Kidney epithelial cell (primary cell): ENCODE data around the gene PLEKHA8. TPM values are rescaled to one million over a fixed set of nuclear protein-coding genes. Genes with fewer than 3 reads are reported as not detected.

ENCODE experiments used
- DNase-seq: peaks from one replicate; pipeline ENCODE4 v3.0.0-alpha.2; 2010; ENCODE audit warnings: low read depth
- H3K27me3 ChIP-seq: 2 replicates; pipeline ENCODE4 v1.6.0; 2011; ENCODE audit warnings: low read length; ENCODE audit not compliant: control insufficient read depth, insufficient read depth
- H3K36me3 ChIP-seq: 2 replicates; pipeline ENCODE4 v1.5.1; 2011; ENCODE audit warnings: low read length; ENCODE audit not compliant: control insufficient read depth, insufficient read depth
- H3K4me3 ChIP-seq: 2 replicates; pipeline ENCODE4 v1.5.1; 2011; ENCODE audit warnings: low read depth, mild to moderate bottlenecking, control low read depth, low read length
- total RNA-seq: library from RNA; depleted of rRNA; stranded (reverse); fragments of >200 nt; gene quantifications from 2 replicates; pipeline ENCODE4 v1.2.3, GENCODE V29; 2015
- TF ChIP-seq, protein P1 (sequence below): IDR thresholded peaks from 2 replicates; pipeline ENCODE4 v1.5.1; 2011; ENCODE audit warnings: mild to moderate bottlenecking, moderate library complexity, low read length, control low read depth, inconsistent platforms; ENCODE audit not compliant: insufficient read depth, poor library complexity, severe bottlenecking

Gene PLEKHA8
- total RNA-seq, 1 donor from 2014 or later = 22.7 TPM

DNA sequence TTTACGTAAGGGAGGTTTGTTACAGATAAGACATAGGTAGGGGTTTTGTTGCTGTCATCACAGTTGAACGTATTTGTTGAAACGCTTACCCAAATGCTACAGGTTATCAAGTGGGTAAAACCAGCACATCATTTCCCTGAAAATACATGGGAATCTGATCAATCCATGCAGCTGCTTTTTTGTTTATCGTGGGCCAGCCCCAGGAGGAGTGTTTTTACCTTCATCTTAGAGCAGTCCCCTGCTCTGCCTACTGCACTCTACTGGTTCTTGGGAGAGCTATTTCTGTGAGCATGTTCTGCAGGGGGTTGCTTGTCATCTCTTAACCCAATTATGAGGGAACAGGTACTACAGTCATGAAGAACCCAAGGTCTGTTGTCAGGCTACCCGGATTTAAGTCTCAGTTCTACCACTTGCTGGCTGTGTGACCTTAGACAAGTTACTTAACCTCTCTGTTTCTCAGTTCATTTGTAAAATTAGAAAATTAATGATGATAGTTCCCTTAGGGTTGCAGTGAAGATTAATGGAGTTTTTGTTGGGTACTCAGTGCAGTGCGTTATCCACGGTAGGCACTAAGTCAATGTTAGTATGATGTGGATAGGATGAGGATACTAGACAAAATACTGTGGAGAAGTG lies 121.5 kb downstream of the PLEKHA8 start:
- Histone ChIP-seq H3K36me3 (no peaks in the 10 kb centered on the region), H3K27me3 (no peaks in the 10 kb centered on the region), H3K4me3 (no peak overlapping the region)
- no peak for DNase-seq
- TF ChIP-seq, protein P1, sequence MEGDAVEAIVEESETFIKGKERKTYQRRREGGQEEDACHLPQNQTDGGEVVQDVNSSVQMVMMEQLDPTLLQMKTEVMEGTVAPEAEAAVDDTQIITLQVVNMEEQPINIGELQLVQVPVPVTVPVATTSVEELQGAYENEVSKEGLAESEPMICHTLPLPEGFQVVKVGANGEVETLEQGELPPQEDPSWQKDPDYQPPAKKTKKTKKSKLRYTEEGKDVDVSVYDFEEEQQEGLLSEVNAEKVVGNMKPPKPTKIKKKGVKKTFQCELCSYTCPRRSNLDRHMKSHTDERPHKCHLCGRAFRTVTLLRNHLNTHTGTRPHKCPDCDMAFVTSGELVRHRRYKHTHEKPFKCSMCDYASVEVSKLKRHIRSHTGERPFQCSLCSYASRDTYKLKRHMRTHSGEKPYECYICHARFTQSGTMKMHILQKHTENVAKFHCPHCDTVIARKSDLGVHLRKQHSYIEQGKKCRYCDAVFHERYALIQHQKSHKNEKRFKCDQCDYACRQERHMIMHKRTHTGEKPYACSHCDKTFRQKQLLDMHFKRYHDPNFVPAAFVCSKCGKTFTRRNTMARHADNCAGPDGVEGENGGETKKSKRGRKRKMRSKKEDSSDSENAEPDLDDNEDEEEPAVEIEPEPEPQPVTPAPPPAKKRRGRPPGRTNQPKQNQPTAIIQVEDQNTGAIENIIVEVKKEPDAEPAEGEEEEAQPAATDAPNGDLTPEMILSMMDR = no peak

DNA sequence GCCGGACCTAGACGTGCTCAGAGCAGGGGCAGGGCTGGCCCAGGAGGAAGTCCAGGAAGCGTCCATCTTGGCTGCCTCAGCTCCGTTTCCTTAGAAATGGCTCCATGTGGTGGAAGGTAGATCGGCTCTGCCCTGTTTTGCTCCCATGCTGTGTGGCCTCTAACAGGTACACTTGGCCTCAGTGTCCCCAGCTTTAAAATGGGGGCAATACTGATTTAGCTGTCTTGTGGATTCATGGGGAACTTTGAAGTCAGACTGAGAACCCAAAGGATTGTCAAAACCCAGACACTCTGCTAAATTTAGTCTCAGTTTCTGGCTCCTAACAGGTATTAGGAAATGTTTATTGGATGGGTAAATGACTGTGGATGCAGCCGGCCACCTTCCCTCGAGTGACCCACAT lies 122.5 kb downstream of the PLEKHA8 start:
- DNase-seq = no peak
- Histone ChIP-seq H3K36me3 (no peaks in the 10 kb centered on the region), H3K27me3 (no peaks in the 10 kb centered on the region), H3K4me3 (no peak overlapping the region)
- TF ChIP-seq, protein P1 = no peak

DNA sequence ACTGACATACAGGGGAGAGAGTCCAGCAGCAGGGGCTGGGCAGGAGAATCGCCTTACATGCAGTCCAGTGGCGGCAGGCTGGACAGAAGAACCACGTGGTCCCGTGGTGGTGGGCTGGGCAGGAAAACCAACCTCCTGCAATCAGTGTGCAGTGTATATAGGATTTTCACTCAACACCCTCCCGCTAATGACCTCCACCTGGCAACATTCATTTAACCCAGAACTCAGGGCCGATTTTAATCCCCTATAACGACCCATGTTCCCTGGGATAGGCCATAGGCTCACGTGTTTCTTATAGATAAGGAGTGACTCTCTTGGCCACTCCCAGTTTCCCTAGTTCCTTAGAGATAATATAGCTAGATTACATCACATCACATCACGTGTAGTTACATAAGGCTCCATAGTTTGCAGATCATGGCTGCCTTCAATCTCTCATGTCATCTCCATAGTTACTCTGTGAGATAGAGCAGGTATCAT lies 125.9 kb downstream of the PLEKHA8 start:
- Histone ChIP-seq H3K36me3 (no peaks in the 10 kb centered on the region), H3K27me3 (no peaks in the 10 kb centered on the region), H3K4me3 (no peak overlapping the region)
- no peak for DNase-seq
- TF ChIP-seq, protein P1 = no peak

DNA sequence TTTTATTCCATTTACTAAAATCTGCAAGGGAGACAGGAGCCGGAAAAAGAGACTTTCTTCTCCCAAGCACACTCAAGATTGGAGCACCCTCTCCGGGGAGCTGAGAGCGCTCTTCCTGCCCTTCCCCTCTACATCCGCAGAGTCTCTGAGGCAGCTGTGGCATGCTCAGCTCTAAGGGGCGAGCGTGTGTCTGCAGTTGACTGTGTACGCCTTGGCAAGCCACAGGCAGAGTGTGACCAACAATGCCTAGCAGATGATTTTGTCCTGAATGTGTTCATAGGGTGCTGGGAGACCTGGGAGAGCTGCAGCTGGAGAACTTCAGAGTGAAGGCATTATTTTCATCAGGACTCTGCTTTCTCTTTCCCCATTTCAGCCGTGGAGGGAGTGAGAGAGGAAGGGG lies 127.3 kb downstream of the PLEKHA8 start:
- H3K27me3 ChIP-seq = no peaks in the 10 kb centered on the region
- TF ChIP-seq, protein P1 = no peak
- no peak for DNase-seq

DNA sequence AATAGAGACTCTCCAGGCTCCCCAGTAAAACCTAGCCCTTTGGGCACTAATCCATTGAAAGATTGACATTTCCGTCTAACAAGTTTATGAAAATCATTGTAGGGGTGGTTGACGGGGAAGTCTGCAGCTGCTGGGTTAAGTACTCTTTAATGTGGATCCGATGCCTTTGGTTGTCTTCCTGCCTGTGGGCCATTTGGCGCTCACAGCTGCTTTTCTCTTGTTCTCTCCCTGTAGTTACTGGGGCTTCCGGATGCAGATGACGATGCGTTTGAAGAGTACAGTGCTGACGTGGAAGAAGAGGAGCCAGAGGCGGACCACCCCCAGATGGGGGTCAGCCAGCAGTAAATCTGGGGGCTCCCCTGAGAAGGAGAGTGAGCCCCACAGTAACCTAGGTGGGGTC lies 129.0 kb downstream of the PLEKHA8 start:
- DNase-seq = no peak
- Histone ChIP-seq H3K4me3 (no peak overlapping the region), H3K36me3 (no peaks in the 10 kb centered on the region), H3K27me3 (no peaks in the 10 kb centered on the region)
- TF ChIP-seq, protein P1 = no peak

More for the DNA sequence above, 127.3 kb downstream of the PLEKHA8 start:
- H3K4me3 ChIP-seq = no peak overlapping the region
- no peaks in the 10 kb centered on the region for H3K36me3 ChIP-seq

DNA sequence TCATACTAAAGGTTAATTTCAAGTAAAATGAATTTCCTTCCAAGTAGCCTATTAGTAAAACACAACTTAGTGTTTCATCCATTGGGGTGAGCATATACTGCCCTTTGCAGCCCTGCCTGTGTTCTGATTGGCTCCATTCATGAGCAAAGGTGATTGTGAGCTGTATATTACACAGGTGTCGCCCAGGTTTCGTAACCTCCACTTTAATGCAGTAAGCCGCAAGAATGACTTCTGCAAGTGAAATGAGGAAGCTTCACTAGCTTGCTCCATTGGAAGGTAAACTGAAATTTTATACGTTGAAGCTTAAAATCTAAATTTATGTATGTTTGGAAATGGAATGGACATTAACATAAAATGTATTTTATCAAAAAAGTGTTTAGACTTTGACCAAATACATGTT lies 131.0 kb downstream of the PLEKHA8 start:
- TF ChIP-seq, protein P1 = no peak
- H3K27me3 ChIP-seq = no peaks in the 10 kb centered on the region
- DNase-seq = no peak
- H3K36me3 ChIP-seq = no peaks in the 10 kb centered on the region
- no peak overlapping the region for H3K4me3 ChIP-seq
